ENCODE measurements around the gene TEX54. TPM values are rescaled to one million over a fixed set of nuclear protein-coding genes. Genes with fewer than 3 reads are reported as not detected.

TEX54 gene
- total and polyA plus RNA-seq, 2 of the 13 experiments (the other 11 are each of a cell fraction or from before 2014, with no cell fraction given) = not detected

DNA sequence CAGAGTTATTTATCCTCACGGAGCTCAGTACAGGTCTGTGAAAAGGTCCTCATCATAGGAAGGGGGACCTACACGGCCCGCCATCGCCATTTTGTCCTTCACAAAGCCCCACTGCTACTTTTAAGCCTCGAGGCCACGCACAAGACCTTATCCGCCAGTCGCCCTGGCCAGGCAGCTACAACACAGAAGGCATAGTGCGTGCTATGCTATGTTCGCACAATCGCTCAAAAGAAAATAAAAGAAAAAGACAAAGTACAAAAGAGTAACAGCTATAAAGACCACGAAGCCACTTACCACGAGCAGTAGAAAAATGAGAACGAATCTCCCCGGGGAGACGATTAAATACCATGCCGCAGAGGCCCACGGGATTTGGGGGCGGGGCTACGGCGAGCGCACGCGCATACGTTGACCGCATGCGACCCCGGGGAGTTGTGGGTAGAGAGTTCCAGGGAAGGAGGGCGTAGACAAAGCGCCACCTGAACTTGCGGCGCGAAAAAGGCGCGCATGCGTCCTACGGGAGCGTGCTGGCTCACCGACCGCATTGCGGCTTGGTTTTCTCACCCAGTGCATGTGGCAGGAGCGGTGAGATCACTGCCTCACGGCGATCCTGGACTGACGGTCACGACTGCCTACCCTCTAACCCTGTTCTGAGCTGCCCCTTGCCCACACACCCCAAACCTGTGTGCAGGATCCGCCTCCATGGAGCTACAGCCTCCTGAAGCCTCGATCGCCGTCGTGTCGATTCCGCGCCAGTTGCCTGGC is 23.1 kb upstream of the TEX54 start:
- BruUV-seq (replicated peaks) = no TSS peak
- no peaks in the 10 kb centered on the region for H3K9me3 ChIP-seq (ENCODE audit: low read length)
- no peak overlapping the region for H2AFZ ChIP-seq (ENCODE audit: low read length)
- peak overlapping the region; percentile 99 for H3K9ac ChIP-seq (ENCODE audit: insufficient read depth, low read depth, low read length)
- H3K79me2 ChIP-seq (ENCODE audit: insufficient read depth, low read length) = peaks cover 59% of the 10 kb centered on the region
- no peaks in the 10 kb centered on the region; a peak in 1 of 5 replicates for H3K27me3 ChIP-seq (ENCODE audit: control insufficient read depth in 1 of 2, insufficient read depth in 2 of 2, low read length in 2 of 2)
- WGBS (ENCODE audit: low lambda C conversion rate) = under 1% methylated on average over 37 of the region's 54 CpGs
- peaks cover 37% of the 10 kb centered on the region for H4K20me1 ChIP-seq (ENCODE audit: insufficient read depth, low read length)
- peaks cover 11 to 33% of the 10 kb centered on the region in 2 experiments for H3K36me3 ChIP-seq (replicated peaks in 1 of 2; ENCODE audit: control insufficient read depth in 1 of 2, insufficient read depth in 2 of 2, low read length in 2 of 2)
- H3K4me2 ChIP-seq (ENCODE audit: low read depth, low read length) = peak overlapping the region; percentile 99
- POLR2A ChIA-PET = interaction anchor here (0.7 to 9.4 kb wide), 32 partner anchors 8 to 1382 kb away, joined by 3 to 362 read pairs (median 6); partner anchors contain the start of genes B3GAT3, C11orf98, CSKMT and GANAB
- DNase-seq (ENCODE audit: low spot score) = peak; percentile 97
- peak overlapping the region; percentile 86 to 96 (median 94) for H3K4me3 ChIP-seq (replicated peaks in 1 of 3; ENCODE audit: insufficient read depth in 1 of 3, low read depth in 2 of 3, low read length in 3 of 3)
- intact Hi-C loops (cut with micrococcal nuclease; ENCODE audit: unreplicated experiment) = loop anchor here (1.0 kb wide), 1 partner anchor 26 kb away; no protein-coding TSS in a partner anchor
- peak; percentile 61 for FAIRE-seq
- in situ Hi-C loops (cut with HindIII; ENCODE audit: extremely low pct_ligation_motif_present, low pct_unique_long_range_greater_than_20kb) = no loop called here
- peaks cover 77% of the 10 kb centered on the region for H3K4me1 ChIP-seq (ENCODE audit: insufficient read depth, low read length)
- H3K27ac ChIP-seq (ENCODE audit: extremely low read length, insufficient read depth, low read length) = peak overlapping the region; percentile 91
- CTCF ChIA-PET (ENCODE audit: low intra/inter-chr PET ratio, low total read pairs) = no interaction called here
- peak; percentile 79 for ATAC-seq
- TF ChIP-seq ZBTB42 (CRISPR knock-in tag; IDR thresholded peaks at IDR 0.05) (peak; percentile 82; the same call in 1 of the 2 replicates), CEBPG (CRISPR knock-in tag; IDR thresholded peaks at IDR 0.05) (peak; percentile 43; the same call in 1 of the 2 replicates), ZNF605 (CRISPR knock-in tag; IDR thresholded peaks at IDR 0.05) (peak; percentile 98), FIP1L1 (IDR thresholded peaks at IDR 0.05; ENCODE audit: borderline replicate concordance, insufficient read depth, low read depth, low read length) (no peak), SOX6 (IDR thresholded peaks at IDR 0.05) (no peak), SOX6 (CRISPR knock-in tag; IDR thresholded peaks at IDR 0.05) (0 out of 2 replicates have a peak, but pooled peaks have one; percentile 34), ZSCAN30 (CRISPR knock-in tag; IDR thresholded peaks at IDR 0.05) (no peak; the same call in 1 of the 2 replicates), ZHX1 (CRISPR knock-in tag; IDR thresholded peaks at IDR 0.05; ENCODE audit: low read depth) (peak; percentile 75), NFIB (CRISPR knock-in tag; IDR thresholded peaks at IDR 0.05; ENCODE audit: borderline replicate concordance) (no peak), YEATS2 (CRISPR knock-in tag; IDR thresholded peaks at IDR 0.05; ENCODE audit: borderline replicate concordance) (peak; percentile 99), HOXD1 (CRISPR knock-in tag; IDR thresholded peaks at IDR 0.05) (peak; percentile 89), SP5 (CRISPR knock-in tag; IDR thresholded peaks at IDR 0.05; ENCODE audit: borderline replicate concordance, low read depth) (no peak), RARG (CRISPR knock-in tag; IDR thresholded peaks at IDR 0.05; ENCODE audit: low read depth) (no peak), FOXK1 (CRISPR knock-in tag; IDR thresholded peaks at IDR 0.05; ENCODE audit: borderline replicate concordance, low read depth) (peak; percentile 89; the same call in 1 of the 2 replicates)
- TF ChIP-seq, protein P1, sequence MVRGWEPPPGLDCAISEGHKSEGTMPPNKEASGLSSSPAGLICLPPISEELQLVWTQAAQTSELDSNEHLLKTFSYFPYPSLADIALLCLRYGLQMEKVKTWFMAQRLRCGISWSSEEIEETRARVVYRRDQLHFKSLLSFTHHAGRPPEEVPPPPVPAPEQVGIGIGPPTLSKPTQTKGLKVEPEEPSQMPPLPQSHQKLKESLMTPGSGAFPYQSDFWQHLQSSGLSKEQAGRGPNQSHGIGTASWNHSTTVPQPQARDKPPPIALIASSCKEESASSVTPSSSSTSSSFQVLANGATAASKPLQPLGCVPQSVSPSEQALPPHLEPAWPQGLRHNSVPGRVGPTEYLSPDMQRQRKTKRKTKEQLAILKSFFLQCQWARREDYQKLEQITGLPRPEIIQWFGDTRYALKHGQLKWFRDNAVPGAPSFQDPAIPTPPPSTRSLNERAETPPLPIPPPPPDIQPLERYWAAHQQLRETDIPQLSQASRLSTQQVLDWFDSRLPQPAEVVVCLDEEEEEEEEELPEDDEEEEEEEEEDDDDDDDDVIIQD (CRISPR knock-in tag; IDR thresholded peaks at IDR 0.05; ENCODE audit: low read depth) = peak; percentile 43
- TF ChIP-seq, protein P2, sequence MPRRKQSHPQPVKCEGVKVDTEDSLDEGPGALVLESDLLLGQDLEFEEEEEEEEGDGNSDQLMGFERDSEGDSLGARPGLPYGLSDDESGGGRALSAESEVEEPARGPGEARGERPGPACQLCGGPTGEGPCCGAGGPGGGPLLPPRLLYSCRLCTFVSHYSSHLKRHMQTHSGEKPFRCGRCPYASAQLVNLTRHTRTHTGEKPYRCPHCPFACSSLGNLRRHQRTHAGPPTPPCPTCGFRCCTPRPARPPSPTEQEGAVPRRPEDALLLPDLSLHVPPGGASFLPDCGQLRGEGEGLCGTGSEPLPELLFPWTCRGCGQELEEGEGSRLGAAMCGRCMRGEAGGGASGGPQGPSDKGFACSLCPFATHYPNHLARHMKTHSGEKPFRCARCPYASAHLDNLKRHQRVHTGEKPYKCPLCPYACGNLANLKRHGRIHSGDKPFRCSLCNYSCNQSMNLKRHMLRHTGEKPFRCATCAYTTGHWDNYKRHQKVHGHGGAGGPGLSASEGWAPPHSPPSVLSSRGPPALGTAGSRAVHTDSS (CRISPR knock-in tag; conservative IDR thresholded peaks at IDR 0.05) = peak; percentile 74; the same call in 1 of the 2 replicates
- TF ChIP-seq, protein P3, sequence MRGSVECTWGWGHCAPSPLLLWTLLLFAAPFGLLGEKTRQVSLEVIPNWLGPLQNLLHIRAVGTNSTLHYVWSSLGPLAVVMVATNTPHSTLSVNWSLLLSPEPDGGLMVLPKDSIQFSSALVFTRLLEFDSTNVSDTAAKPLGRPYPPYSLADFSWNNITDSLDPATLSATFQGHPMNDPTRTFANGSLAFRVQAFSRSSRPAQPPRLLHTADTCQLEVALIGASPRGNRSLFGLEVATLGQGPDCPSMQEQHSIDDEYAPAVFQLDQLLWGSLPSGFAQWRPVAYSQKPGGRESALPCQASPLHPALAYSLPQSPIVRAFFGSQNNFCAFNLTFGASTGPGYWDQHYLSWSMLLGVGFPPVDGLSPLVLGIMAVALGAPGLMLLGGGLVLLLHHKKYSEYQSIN (CRISPR knock-in tag; IDR thresholded peaks at IDR 0.05; ENCODE audit: borderline replicate concordance) = peak; percentile 73; the same call in 1 of the 2 replicates
